Breast epithelium (tissue), 4 donors: ENCODE results near the gene NEBL. TPM values are rescaled to one million over a fixed set of nuclear protein-coding genes. Genes with fewer than 3 reads are reported as not detected.

Experiments used
- DNase-seq, 2 donors: peaks; one replicate each; pipeline ENCODE4 v3.0.0-alpha.2; 2019; ENCODE audit warnings: low spot score in 2 of 2
- H3K27ac ChIP-seq, 2 donors: fragments of 200-600 bp; sonication (generic) in 1 of 2; one replicate each; pipeline ENCODE4 v1.5.1; 2016 to 2019; ENCODE audit warnings: mild to moderate bottlenecking in 1 of 2
- H3K27me3 ChIP-seq, 2 donors: fragments of 200-600 bp; sonication (generic) in 1 of 2; one replicate each; pipeline versions ENCODE4 v1.5.1 to v1.6.0; 2017 to 2019; ENCODE audit warnings: control low read depth in 1 of 2, mild to moderate bottlenecking in 1 of 2
- H3K36me3 ChIP-seq: fragments of 200-600 bp; one replicate; pipeline ENCODE4 v1.5.1; 2019
- H3K4me1 ChIP-seq, 2 donors: fragments of 200-600 bp; sonication (generic); one replicate each; pipeline ENCODE4 v1.5.1; 2016 to 2019; ENCODE audit warnings: control low read depth in 1 of 2
- H3K4me3 ChIP-seq, 3 donors: fragments of 200-600 bp; sonication (generic); 1 replicate in 2 of 3; 2 replicates in 1 of 3; pipeline ENCODE4 v1.5.1; 2016 to 2019; ENCODE audit warnings: mild to moderate bottlenecking in 3 of 3, moderate library complexity in 2 of 3
- H3K9me3 ChIP-seq, 2 donors: fragments of 200-600 bp; sonication (generic) in 1 of 2; one replicate each; pipeline ENCODE4 v1.5.1; 2016 to 2019; ENCODE audit warnings: control low read depth in 1 of 2
- CTCF ChIP-seq, 3 donors: fragments of 450-650 bp; IDR thresholded peaks; one replicate each; pipeline ENCODE4 v1.5.1; 2016 to 2017; ENCODE audit warnings: antibody characterized with exemption in 3 of 3, mild to moderate bottlenecking in 3 of 3, moderate library complexity in 3 of 3
- POLR2A ChIP-seq: fragments of 450-650 bp; IDR thresholded peaks from one replicate; pipeline ENCODE4 v1.6.1; 2016; ENCODE audit warnings: antibody characterized with exemption, mild to moderate bottlenecking, moderate library complexity
- POLR2AphosphoS5 ChIP-seq, 3 donors: sonication (generic); formaldehyde crosslinking; IDR thresholded peaks; one replicate each; pipeline ENCODE4 v1.6.1; 2017; ENCODE audit warnings: antibody characterized with exemption in 3 of 3
- intact Hi-C: fragments of 100-400 bp; cut with DNase I; formaldehyde crosslinking; loops from one replicate; pipeline ENCODE4 v1.15.1; 2023; ENCODE audit warnings: low total_unique reads
- total RNA-seq, 3 donors: library from RNA; depleted of rRNA; stranded (reverse); fragments of >200 nt; gene quantifications; one replicate each; pipeline ENCODE4 v1.1.0, GENCODE V29; 2016

The NEBL gene
- total RNA-seq, 3 donors from 2014 or later = 3.8 to 313 (median 85.2) TPM

- DNase-seq = no peak
- no peak overlapping the region for H3K4me3 ChIP-seq
- intact Hi-C loops = no loop called here
- H3K4me1 ChIP-seq = no peaks in the 10 kb centered on the region
- TF ChIP-seq POLR2AphosphoS5 (IDR thresholded peaks at IDR 0.05) (no peak), CTCF (IDR thresholded peaks at IDR 0.05) (no peak), POLR2A (no peak)
- H3K27ac ChIP-seq = no peak overlapping the region
- H3K27me3 ChIP-seq = no peaks in the 10 kb centered on the region
- H3K9me3 ChIP-seq = no peaks in the 10 kb centered on the region
- no peaks in the 10 kb centered on the region for H3K36me3 ChIP-seq
Measured at GRCh38 chr10:20892011-20892585, 5.0 kb downstream of the NEBL start.

- no peaks in the 10 kb centered on the region for H3K4me1 ChIP-seq
- intact Hi-C loops = no loop called here
- no peaks in the 10 kb centered on the region for H3K36me3 ChIP-seq
- H3K4me3 ChIP-seq = no peak overlapping the region
- no peak overlapping the region for H3K27ac ChIP-seq
- DNase-seq = no peak
- TF ChIP-seq POLR2AphosphoS5 (IDR thresholded peaks at IDR 0.05) (no peak), CTCF (IDR thresholded peaks at IDR 0.05) (no peak), POLR2A (no peak)
- no peaks in the 10 kb centered on the region for H3K9me3 ChIP-seq
- no peaks in the 10 kb centered on the region for H3K27me3 ChIP-seq
Measured at GRCh38 chr10:20891338-20891714, 5.8 kb downstream of the NEBL start.

GRCh38 chr10:20890491-20891337 lies 6.4 kb downstream of the NEBL start:
- intact Hi-C loops = no loop called here
- no peak for TF ChIP-seq POLR2AphosphoS5 (IDR thresholded peaks at IDR 0.05)
- Histone ChIP-seq H3K27me3 (no peaks in the 10 kb centered on the region), H3K4me3 (no peak overlapping the region), H3K4me1 (no peaks in the 10 kb centered on the region), H3K27ac (no peak overlapping the region), H3K36me3 (no peaks in the 10 kb centered on the region), H3K9me3 (no peaks in the 10 kb centered on the region)
- DNase-seq = no peak

GRCh38 chr10:20890009-20890408 lies 7.1 kb downstream of the NEBL start:
- TF ChIP-seq CTCF (IDR thresholded peaks at IDR 0.05) (no peak), POLR2AphosphoS5 (IDR thresholded peaks at IDR 0.05) (no peak), POLR2A (no peak)
- intact Hi-C loops = no loop called here
- no peak overlapping the region for H3K27ac ChIP-seq
- no peaks in the 10 kb centered on the region for H3K4me1 ChIP-seq
- no peaks in the 10 kb centered on the region for H3K9me3 ChIP-seq
- no peaks in the 10 kb centered on the region for H3K27me3 ChIP-seq
- no peak for DNase-seq
- H3K36me3 ChIP-seq = no peaks in the 10 kb centered on the region
- H3K4me3 ChIP-seq = no peak overlapping the region

- no peaks in the 10 kb centered on the region for H3K9me3 ChIP-seq
- no peak for DNase-seq
- no peaks in the 10 kb centered on the region for H3K36me3 ChIP-seq
- H3K27ac ChIP-seq = no peak overlapping the region
- intact Hi-C loops = no loop called here
- H3K27me3 ChIP-seq = no peaks in the 10 kb centered on the region
- TF ChIP-seq POLR2AphosphoS5 (IDR thresholded peaks at IDR 0.05) (no peak), POLR2A (no peak)
- no peak overlapping the region for H3K4me3 ChIP-seq
- H3K4me1 ChIP-seq = no peaks in the 10 kb centered on the region
Measured at GRCh38 chr10:20888620-20889330, 8.3 kb downstream of the NEBL start.
